ENCODE measurements around the gene PRTN3.

The PRTN3 gene

DNA sequence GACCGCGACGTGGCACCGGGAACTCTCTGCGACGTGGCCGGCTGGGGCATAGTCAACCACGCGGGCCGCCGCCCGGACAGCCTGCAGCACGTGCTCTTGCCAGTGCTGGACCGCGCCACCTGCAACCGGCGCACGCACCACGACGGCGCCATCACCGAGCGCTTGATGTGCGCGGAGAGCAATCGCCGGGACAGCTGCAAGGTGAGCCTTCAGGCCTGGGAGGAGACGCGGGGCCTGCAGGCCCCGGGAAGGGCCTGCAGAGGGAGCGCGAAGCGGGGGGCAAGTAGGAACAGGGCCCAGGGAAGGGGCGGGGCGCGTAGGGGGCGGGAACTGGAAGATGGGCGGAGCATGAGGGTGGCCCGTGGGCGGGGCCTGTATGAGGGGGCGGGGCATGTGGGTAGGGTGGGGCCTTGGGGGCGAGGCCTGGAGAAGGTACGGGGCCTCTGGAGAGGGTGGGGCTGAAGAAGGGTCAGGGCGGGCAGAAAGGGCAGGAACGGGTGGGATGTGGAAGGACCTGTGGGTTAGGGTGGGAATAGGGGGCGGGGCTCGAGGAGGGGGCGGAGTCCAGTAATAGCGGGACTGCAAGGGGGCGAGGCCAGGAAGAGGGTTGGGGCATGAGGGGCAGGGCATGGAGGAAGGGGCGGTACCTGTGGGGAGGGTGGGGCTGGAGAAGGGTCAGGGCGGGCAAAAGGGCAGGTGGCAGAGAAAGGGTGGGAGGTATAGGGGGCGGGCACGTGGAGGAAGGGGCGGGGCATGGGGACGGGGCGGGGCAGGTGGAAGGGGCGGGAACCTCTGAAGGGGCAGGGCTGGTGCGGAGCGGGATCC is 21.2 kb downstream of the PRTN3 start:
- DNase-seq: no peak
- Histone ChIP-seq H3K27ac (no peak overlapping the region), H3K27me3 (peaks cover 0 to 50% of the 10 kb centered on the region in 2 donors), H3K36me3 (peaks cover 0 to 2% (median 0%) of the 10 kb centered on the region in 3 donors), H3K4me3 (no peak overlapping the region), H3K4me1 (peaks cover 0 to 31% (median 18%) of the 10 kb centered on the region in 4 donors), H3K9me3 (no peaks in the 10 kb centered on the region)
- intact Hi-C loops (cut with DNase I; ENCODE audit: low total_unique reads): no loop called here
- no peak for TF ChIP-seq CTCF (IDR thresholded peaks at IDR 0.05)

GRCh38 chr19:862581-863314 is 21.9 kb downstream of the PRTN3 start:
- Histone ChIP-seq H3K27ac (no peak overlapping the region), H3K4me1 (peaks cover 0 to 31% (median 18%) of the 10 kb centered on the region in 4 donors), H3K9me3 (no peaks in the 10 kb centered on the region), H3K36me3 (peaks cover under 1 to 10% (median 5%) of the 10 kb centered on the region in 3 donors), H3K4me3 (no peak overlapping the region), H3K27me3 (peaks cover 0 to 48% of the 10 kb centered on the region in 2 donors)
- DNase-seq: peak in 1 of 2 donors; percentile 80
- no peak for TF ChIP-seq CTCF (IDR thresholded peaks at IDR 0.05)
- intact Hi-C loops (cut with DNase I; ENCODE audit: low total_unique reads): no loop called here

GRCh38 chr19:863315-863620 is 22.5 kb downstream of the PRTN3 start:
- no peak overlapping the region for H3K27ac ChIP-seq
- H3K36me3 ChIP-seq: peaks cover 5 to 15% (median 10%) of the 10 kb centered on the region in 3 donors

GRCh38 chr19:866769-867300 is 26.0 kb downstream of the PRTN3 start:
- intact Hi-C loops (cut with DNase I; ENCODE audit: low total_unique reads): no loop called here
- no peak for DNase-seq
- peaks cover 14 to 49% (median 33%) of the 10 kb centered on the region in 3 donors for H3K36me3 ChIP-seq
- TF ChIP-seq CTCF (IDR thresholded peaks at IDR 0.05): no peak
- no peaks in the 10 kb centered on the region for H3K9me3 ChIP-seq
- H3K4me3 ChIP-seq: no peak overlapping the region
- peaks cover 0 to 13% of the 10 kb centered on the region in 2 donors for H3K27me3 ChIP-seq
- H3K27ac ChIP-seq: no peak overlapping the region
- H3K4me1 ChIP-seq: peaks cover 0 to 32% (median 16%) of the 10 kb centered on the region in 4 donors

More at GRCh38 chr19:863315-863620, 22.5 kb downstream of the PRTN3 start:
- intact Hi-C loops (cut with DNase I; ENCODE audit: low total_unique reads): no loop called here
- no peak for DNase-seq
- no peak overlapping the region for H3K4me3 ChIP-seq
- peaks cover 0 to 46% of the 10 kb centered on the region in 2 donors for H3K27me3 ChIP-seq
- H3K4me1 ChIP-seq: peaks cover 0 to 31% (median 18%) of the 10 kb centered on the region in 4 donors
- H3K9me3 ChIP-seq: no peaks in the 10 kb centered on the region
- no peak for TF ChIP-seq CTCF (IDR thresholded peaks at IDR 0.05)

- no peak for DNase-seq
- peaks cover 14 to 54% (median 33%) of the 10 kb centered on the region in 3 donors for H3K36me3 ChIP-seq
- TF ChIP-seq CTCF (IDR thresholded peaks at IDR 0.05): no peak
- no peak overlapping the region for H3K27ac ChIP-seq
- H3K9me3 ChIP-seq: no peaks in the 10 kb centered on the region
- H3K4me3 ChIP-seq: no peak overlapping the region
- H3K27me3 ChIP-seq: peaks cover 0 to 7% of the 10 kb centered on the region in 2 donors
- intact Hi-C loops (cut with DNase I; ENCODE audit: low total_unique reads): no loop called here
- peaks cover 0 to 27% (median 16%) of the 10 kb centered on the region in 4 donors for H3K4me1 ChIP-seq
Measured at GRCh38 chr19:867301-867793, 26.5 kb downstream of the PRTN3 start.
